Uterus (tissue), 2 donors: ENCODE measurements around the gene THSD4.

Experiments used
- POLR2A ChIP-seq, 2 donors: fragments of 450-650 bp; IDR thresholded peaks; one replicate each; pipeline ENCODE4 v1.6.1; 2016; ENCODE audit warnings: antibody characterized with exemption in 2 of 2, mild to moderate bottlenecking in 1 of 2, moderate library complexity in 1 of 2
- TF ChIP-seq, protein P1 (sequence below), 4 experiments: fragments of 200-600 bp in 2 of 4; fragments of 450-650 bp in 2 of 4; sonication (generic) in 2 of 4; IDR thresholded peaks; one replicate each; pipeline ENCODE4 v1.5.1; 2016 to 2019; ENCODE audit warnings: antibody characterized with exemption in 4 of 4, mild to moderate bottlenecking in 2 of 4, moderate library complexity in 1 of 4

DNA sequence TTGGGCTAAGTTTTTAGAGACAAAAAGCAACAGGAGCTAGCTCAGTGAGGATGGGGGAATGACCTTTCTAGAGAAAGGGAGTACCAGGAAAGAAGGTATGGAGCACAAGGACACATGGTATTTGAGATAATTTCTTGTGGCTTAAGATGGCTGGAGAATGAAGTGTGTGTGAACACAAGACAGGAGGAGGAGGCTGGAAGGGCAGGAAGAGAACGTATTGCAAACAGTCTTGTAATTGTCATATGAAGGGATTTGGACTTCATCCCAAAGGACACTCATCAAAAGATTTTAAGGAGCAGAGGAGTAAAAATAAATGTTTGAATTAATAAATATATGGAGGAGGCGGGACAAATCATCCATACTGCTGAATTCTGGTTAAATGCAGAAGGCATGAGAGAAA, 426.5 kb downstream of the THSD4 start:
- TF ChIP-seq POLR2A (IDR thresholded peaks at IDR 0.05): no peak
- TF ChIP-seq, protein P1, sequence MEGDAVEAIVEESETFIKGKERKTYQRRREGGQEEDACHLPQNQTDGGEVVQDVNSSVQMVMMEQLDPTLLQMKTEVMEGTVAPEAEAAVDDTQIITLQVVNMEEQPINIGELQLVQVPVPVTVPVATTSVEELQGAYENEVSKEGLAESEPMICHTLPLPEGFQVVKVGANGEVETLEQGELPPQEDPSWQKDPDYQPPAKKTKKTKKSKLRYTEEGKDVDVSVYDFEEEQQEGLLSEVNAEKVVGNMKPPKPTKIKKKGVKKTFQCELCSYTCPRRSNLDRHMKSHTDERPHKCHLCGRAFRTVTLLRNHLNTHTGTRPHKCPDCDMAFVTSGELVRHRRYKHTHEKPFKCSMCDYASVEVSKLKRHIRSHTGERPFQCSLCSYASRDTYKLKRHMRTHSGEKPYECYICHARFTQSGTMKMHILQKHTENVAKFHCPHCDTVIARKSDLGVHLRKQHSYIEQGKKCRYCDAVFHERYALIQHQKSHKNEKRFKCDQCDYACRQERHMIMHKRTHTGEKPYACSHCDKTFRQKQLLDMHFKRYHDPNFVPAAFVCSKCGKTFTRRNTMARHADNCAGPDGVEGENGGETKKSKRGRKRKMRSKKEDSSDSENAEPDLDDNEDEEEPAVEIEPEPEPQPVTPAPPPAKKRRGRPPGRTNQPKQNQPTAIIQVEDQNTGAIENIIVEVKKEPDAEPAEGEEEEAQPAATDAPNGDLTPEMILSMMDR (IDR thresholded peaks at IDR 0.05): no peak
